Coronary artery (tissue), 2 donors: ENCODE measurements around the gene CARD19.

Experiments
- DNase-seq: peaks from one replicate; pipeline ENCODE4 v3.0.0-alpha.2; 2017; ENCODE audit warnings: low spot score
- H3K27ac ChIP-seq, 2 donors: fragments of 200-600 bp; sonication (generic); one replicate each; pipeline ENCODE4 v1.5.1; 2016 to 2019
- H3K4me3 ChIP-seq: fragments of 200-600 bp; sonication (generic); 2 replicates; pipeline ENCODE4 v1.5.1; 2016; ENCODE audit warnings: mild to moderate bottlenecking, moderate library complexity
- CTCF ChIP-seq: fragments of 200-600 bp; sonication (generic); IDR thresholded peaks from one replicate; pipeline ENCODE4 v1.5.1; 2019; ENCODE audit warnings: antibody characterized with exemption

Gene CARD19

GRCh38 chr9:93077811-93078210 lies 18.2 kb upstream of the CARD19 start:
- no peak for DNase-seq
- Histone ChIP-seq H3K27ac (no peak overlapping the region), H3K4me3 (no peak overlapping the region)
- no peak for TF ChIP-seq CTCF

DNA sequence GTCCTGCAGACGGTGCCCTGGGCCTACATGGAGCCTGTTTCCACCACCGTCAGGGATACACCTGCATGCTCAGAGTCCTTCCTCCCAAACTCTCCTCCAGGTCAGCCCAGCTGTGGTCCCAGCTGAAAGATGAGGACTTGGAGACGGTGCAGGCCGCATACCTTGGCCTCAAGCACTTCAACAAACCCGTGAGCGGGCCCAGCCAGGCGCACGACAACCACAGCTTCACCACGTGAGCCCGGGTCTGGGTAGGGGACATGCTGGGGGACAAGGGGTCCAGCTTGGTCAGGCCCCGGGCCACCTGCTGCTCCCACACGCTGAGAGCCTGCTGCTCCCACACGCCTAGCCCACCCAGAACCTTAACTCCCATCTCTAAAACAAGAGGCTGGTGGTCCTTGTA lies 16.6 kb upstream of the CARD19 start:
- no peak for TF ChIP-seq CTCF
- Histone ChIP-seq H3K4me3 (no peak overlapping the region), H3K27ac (no peak overlapping the region)
- peak; percentile 57 for DNase-seq

DNA sequence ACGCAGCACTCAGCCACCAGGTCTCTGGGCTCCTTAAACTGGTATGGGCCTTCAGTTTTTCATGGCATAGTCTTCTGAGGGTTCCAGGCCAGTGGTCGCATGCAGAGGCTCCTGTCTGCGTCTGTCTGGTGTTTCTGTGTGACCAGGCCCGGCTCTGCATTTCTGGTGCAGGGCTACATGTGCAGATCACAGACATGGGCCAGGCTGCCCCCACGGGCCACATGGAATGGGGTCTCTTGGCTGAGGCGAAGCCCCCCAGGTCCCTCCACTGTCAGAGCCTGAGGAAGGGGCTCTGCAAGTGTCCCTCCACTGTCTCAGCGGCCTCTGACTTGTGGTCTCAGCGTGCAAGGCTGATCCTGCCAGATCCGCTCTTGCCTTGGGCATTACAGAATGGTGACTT lies 15.6 kb upstream of the CARD19 start:
- H3K4me3 ChIP-seq = no peak overlapping the region
- no peak overlapping the region for H3K27ac ChIP-seq
- TF ChIP-seq CTCF = no peak
- DNase-seq = peak; percentile 43

DNA sequence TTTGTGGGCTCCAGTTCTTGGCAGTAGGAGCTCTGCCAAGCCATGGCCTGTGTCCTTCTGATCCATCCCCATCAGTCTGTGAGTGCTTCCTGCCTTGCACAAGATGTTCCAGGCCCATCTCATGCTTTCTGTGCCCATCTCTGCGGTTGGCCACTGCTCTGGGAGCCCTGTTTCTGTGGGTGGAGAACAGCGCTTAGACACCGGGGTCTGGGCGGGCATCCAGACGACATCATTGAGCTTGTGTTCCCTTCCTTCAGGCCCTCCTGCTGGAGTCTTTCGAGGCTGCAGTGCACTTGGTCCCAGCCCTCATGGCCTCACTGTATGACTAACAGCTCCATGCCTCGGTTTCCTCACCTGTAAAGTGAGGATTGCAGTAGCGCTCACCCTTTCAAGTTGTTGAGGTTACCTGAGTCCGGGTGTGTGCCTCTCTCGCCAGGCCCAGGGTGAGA lies 14.9 kb upstream of the CARD19 start:
- no peak for TF ChIP-seq CTCF
- peak; percentile 55 for DNase-seq
- Histone ChIP-seq H3K4me3 (no peak overlapping the region), H3K27ac (no peak overlapping the region)

GRCh38 chr9:93081931-93082330 lies 14.1 kb upstream of the CARD19 start:
- TF ChIP-seq CTCF = no peak
- Histone ChIP-seq H3K27ac (no peak overlapping the region), H3K4me3 (no peak overlapping the region)
- no peak for DNase-seq

DNA sequence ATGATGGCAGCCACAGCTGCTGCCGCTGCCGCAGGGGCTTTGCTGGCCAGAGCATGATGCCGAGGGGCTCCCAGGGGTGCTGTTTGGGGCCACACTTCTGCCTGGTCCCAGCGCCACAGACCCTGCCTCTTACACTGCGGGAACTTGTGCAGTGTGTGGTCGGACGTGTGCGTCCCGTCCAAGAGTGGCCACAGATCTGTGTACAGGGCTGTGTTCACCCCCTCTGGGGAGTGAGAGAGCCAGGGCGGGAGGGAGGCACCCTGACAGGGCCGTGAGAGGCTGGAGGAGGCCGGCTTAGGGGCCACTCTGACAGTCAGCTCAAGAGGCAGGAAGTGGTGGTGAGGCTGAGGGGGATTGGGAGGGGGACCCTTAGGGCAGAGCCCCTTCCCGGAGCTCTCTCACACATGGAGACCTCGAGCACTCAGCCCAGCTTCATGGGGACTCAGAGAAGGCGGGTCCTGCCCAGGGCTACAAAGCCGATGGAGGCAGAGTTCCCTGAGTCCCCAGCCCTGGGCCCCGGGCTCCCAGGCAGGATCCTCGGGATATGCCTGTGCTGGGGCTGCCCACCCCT lies 13.1 kb upstream of the CARD19 start:
- H3K4me3 ChIP-seq = no peak overlapping the region
- peak; percentile 40 for DNase-seq
- no peak overlapping the region for H3K27ac ChIP-seq
- no peak for TF ChIP-seq CTCF

DNA sequence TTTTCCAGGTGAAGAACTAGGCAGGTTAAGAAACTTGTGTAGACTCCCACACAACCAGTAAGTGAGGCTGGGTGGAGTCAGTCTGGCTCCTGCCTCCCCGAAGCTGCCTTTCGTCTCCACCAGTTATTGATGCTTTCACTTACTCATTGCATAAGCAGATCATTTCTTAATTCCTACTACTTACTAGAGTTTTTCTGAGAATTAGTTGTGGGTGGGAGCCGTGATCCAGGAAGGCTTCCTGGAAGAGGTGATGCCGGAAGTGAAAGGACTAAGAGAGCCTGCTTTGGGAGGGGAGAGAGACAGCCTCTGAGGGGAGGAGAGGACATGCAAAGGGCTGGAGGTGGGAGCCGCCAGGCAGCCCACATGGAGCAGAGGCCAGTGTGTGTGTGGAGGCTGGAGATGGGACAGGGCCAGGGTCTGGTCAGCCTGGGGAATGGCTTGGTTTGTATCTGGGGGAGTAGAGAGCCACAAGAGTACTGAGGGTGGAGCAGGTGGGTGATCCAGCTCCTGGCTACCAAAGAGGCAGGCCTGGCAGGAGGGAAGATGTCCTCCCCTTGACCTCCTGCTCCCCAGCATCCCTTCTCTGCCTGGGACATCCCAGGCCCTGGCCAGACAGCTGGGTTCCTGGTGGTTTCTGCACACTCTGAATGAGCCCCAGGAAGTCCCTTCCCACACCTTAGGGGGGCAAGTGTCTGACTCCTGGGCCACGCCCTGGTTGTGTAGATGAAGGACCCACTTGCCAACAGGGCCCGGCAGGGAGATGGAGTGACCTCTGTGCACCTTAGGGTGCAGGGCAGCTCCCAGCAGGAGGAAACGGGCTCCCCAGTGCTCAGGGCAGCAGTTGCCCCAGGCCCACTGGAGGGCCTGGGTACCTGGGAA lies 12.2 kb upstream of the CARD19 start:
- H3K4me3 ChIP-seq = no peak overlapping the region
- DNase-seq = peak; percentile 64
- no peak overlapping the region for H3K27ac ChIP-seq
- no peak for TF ChIP-seq CTCF
